Parathyroid adenoma (tissue), 2 donors: Measurements from ENCODE around the gene ARID5A.
"Not testable (repeated sequence)": the region's sequence is repeated elsewhere in the genome, so short reads cannot be mapped to it uniquely, and the experiment has no call there.

Experiments used
- H2AFZ ChIP-seq: fragments of 300-600 bp; sonication (generic); one replicate; pipeline ENCODE4 v1.7.0; 2017; ENCODE audit warnings: antibody characterized with exemption, mild to moderate bottlenecking
- H3K27ac ChIP-seq: fragments of 300-600 bp; sonication (generic); one replicate; pipeline ENCODE4 v1.7.0; 2017
- H3K27me3 ChIP-seq: fragments of 300-600 bp; sonication (generic); one replicate; pipeline ENCODE4 v1.7.0; 2017; ENCODE audit warnings: low read length; ENCODE audit not compliant: control insufficient read depth, insufficient read depth
- H3K36me3 ChIP-seq: fragments of 300-600 bp; sonication (generic); one replicate; pipeline ENCODE4 v1.7.0; 2017; ENCODE audit warnings: low read length; ENCODE audit not compliant: control insufficient read depth, insufficient read depth
- H3K4me1 ChIP-seq: fragments of 300-600 bp; sonication (generic); one replicate; pipeline ENCODE4 v1.7.0; 2017; ENCODE audit warnings: control low read depth
- H3K4me2 ChIP-seq: fragments of 300-600 bp; sonication (generic); one replicate; pipeline ENCODE4 v1.7.0; 2017; ENCODE audit warnings: low read length
- H3K4me3 ChIP-seq: fragments of 300-600 bp; sonication (generic); one replicate; pipeline ENCODE4 v1.7.0; 2017; ENCODE audit warnings: low read depth, low read length
- H3K79me2 ChIP-seq: fragments of 300-600 bp; sonication (generic); one replicate; pipeline ENCODE4 v1.7.0; 2017; ENCODE audit warnings: control low read depth
- H3K9ac ChIP-seq: fragments of 300-600 bp; sonication (generic); one replicate; pipeline ENCODE4 v1.7.0; 2017; ENCODE audit warnings: mild to moderate bottlenecking
- H3K9me3 ChIP-seq: fragments of 300-600 bp; sonication (generic); one replicate; pipeline ENCODE4 v1.7.0; 2017; ENCODE audit warnings: low read length; ENCODE audit not compliant: control insufficient read depth
- TF ChIP-seq, protein P1 (sequence below): fragments of 300-600 bp; sonication (generic); IDR thresholded peaks from one replicate; pipeline ENCODE4 v1.7.0; 2017; ENCODE audit warnings: antibody characterized with exemption, mild to moderate bottlenecking
- donor health status: primary hyperparathyroidism.

Gene ARID5A

DNA sequence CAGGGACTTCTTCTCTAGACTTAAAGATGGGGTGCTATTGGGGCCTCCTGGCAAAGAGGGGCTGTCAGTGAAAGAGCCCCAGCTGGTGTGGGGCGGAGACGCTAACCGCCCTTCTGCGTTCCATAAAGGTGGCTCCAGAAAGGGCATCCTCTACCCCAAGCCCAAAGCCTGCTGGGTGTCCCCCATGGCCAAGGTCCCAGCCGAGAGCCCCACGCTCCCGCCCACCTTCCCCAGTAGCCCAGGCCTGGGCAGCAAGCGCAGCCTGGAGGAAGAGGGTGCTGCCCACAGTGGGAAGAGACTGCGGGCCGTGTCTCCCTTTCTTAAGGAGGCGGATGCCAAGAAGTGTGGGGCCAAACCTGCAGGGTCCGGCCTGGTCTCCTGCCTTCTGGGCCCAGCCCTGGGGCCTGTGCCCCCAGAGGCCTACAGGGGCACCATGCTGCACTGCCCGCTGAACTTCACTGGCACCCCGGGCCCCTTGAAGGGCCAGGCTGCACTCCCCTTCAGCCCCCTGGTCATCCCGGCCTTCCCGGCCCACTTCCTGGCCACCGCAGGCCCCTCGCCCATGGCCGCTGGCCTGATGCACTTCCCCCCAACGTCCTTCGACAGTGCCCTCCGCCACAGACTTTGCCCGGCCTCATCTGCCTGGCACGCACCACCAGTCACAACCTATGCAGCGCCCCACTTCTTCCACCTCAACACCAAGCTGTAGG lies 15.2 kb downstream of the ARID5A start:
- no peaks in the 10 kb centered on the region for H3K79me2 ChIP-seq
- no peak overlapping the region for H2AFZ ChIP-seq
- H3K9me3 ChIP-seq, result no peaks in the 10 kb centered on the region
- H3K27ac ChIP-seq, result no peak overlapping the region
- no peak overlapping the region for H3K4me3 ChIP-seq
- no peak overlapping the region for H3K9ac ChIP-seq
- H3K4me1 ChIP-seq, result peaks cover 5% of the 10 kb centered on the region
- H3K27me3 ChIP-seq, result no peaks in the 10 kb centered on the region
- TF ChIP-seq, protein P1, sequence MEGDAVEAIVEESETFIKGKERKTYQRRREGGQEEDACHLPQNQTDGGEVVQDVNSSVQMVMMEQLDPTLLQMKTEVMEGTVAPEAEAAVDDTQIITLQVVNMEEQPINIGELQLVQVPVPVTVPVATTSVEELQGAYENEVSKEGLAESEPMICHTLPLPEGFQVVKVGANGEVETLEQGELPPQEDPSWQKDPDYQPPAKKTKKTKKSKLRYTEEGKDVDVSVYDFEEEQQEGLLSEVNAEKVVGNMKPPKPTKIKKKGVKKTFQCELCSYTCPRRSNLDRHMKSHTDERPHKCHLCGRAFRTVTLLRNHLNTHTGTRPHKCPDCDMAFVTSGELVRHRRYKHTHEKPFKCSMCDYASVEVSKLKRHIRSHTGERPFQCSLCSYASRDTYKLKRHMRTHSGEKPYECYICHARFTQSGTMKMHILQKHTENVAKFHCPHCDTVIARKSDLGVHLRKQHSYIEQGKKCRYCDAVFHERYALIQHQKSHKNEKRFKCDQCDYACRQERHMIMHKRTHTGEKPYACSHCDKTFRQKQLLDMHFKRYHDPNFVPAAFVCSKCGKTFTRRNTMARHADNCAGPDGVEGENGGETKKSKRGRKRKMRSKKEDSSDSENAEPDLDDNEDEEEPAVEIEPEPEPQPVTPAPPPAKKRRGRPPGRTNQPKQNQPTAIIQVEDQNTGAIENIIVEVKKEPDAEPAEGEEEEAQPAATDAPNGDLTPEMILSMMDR, result no peak
- H3K36me3 ChIP-seq, result no peaks in the 10 kb centered on the region
- no peak overlapping the region for H3K4me2 ChIP-seq

DNA sequence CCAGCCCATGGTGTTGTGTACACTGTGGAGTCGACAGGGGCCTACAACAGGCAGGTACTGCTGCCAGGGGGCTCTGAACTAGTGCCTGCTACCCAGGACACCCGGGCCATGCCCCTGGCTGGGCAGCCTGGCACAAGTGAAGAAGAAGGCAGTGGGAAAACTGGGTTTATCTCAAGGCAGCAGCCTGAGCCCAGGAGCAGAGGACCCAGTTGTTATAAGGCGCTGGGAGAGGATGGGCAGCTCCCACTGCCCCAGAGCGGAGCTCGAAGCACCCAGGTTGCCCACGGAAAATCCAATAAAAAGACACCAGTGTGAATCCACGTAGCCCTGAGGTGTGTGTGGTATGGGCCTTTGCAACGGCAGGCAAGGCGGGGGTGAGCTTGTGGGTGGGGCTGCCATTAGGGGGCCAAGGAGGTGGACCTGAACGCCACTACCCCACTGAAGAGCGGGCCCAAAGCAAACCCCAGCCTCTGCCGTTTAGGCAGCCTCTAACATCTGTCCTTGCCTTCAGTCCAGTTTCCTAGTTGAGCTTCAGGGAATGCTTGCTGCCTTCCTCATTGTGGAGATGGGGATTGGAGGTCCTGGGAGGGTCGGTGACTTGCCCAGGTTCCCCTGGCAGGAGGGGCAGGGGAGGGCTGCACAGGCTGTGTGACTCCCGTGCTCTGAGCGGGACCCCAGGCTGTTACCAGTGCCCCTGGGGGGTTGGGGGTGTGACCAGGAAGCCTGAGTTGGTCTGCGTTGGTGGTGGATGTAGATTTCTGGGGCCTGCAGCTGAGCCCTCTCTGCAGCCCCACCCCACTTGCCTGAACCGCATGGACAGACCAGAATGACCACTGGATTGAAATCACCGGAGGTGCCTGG lies 16.0 kb downstream of the ARID5A start:
- H3K9me3 ChIP-seq, result no peaks in the 10 kb centered on the region
- TF ChIP-seq, protein P1, result no peak
- no peak overlapping the region for H3K4me2 ChIP-seq
- no peaks in the 10 kb centered on the region for H3K36me3 ChIP-seq
- no peaks in the 10 kb centered on the region for H3K27me3 ChIP-seq
- H2AFZ ChIP-seq, result no peak overlapping the region
- no peak overlapping the region for H3K9ac ChIP-seq
- H3K79me2 ChIP-seq, result no peaks in the 10 kb centered on the region
- no peak overlapping the region for H3K4me3 ChIP-seq
- H3K27ac ChIP-seq, result no peak overlapping the region
- H3K4me1 ChIP-seq, result peaks cover 5% of the 10 kb centered on the region

DNA sequence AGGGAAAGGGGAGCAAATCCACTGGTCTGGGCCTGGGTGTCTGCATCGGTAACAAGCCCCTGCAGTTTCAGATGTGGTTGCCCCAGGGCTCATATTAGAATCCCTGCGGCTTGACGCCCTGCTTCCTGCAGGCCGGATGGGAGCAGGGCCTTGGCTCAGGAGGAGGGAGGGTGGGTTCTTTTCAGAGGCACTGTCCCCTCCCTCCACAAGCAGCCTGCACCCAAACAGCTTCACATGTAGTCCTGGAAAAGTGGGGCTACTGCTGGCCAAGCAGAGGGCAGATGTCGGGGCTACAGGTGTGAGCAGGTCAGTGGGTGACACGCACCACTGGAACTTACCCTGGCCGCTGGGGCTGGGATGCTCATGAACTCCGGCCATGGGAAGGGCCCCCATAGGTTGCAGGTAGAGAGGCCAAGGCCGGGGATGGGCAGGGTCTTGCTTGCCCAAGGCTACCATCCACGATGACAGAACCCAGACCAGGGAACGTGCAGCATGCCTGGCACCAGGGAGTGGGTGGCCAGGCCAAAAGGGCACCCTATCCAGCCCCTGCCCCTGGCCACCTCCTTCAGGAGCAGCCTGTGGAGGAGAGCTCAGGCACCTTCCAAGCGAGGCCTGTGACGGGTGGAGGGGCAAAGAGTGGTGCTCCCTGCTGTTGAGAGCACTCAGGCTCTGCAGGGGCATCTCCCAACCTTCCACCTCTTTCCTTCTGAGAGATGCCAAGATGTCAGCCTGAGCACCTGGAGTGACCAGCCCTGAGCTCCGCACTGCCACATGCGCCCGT lies 16.8 kb downstream of the ARID5A start:
- H3K4me3 ChIP-seq, result no peak overlapping the region
- no peak overlapping the region for H3K9ac ChIP-seq
- H3K79me2 ChIP-seq, result no peaks in the 10 kb centered on the region
- TF ChIP-seq, protein P1, result no peak
- H3K9me3 ChIP-seq, result no peaks in the 10 kb centered on the region
- H3K27me3 ChIP-seq, result no peaks in the 10 kb centered on the region
- no peak overlapping the region for H2AFZ ChIP-seq
- H3K27ac ChIP-seq, result no peak overlapping the region
- no peak overlapping the region for H3K4me2 ChIP-seq
- H3K36me3 ChIP-seq, result no peaks in the 10 kb centered on the region
- peaks cover 5% of the 10 kb centered on the region for H3K4me1 ChIP-seq

DNA sequence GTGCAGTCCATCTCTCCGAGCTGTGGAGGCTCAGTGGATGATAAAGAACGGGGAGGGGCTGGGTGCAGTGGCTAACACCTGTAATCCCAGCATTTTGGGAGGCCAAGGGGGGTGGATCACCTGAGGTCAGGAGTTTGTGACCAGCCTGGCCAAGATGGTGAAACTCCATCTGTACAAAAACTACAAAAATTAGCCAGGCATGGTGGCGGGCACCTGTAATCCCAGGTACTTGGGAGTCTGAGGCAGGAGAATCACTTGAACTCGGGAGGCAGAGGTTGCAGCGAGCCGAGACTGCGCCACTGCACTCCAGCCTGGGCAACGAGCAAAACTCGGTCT lies 17.4 kb downstream of the ARID5A start:
- H3K79me2 ChIP-seq, H3K9me3 ChIP-seq, H3K27ac ChIP-seq, H3K36me3 ChIP-seq, H3K9ac ChIP-seq, H3K27me3 ChIP-seq, H3K4me2 ChIP-seq, H3K4me3 ChIP-seq, H3K4me1 ChIP-seq: not testable (repeated sequence)
- H2AFZ ChIP-seq, result peak overlapping the region; percentile 59
